GM23338 (cell line): ENCODE results near the gene AK9. TPM values are rescaled to one million over a fixed set of nuclear protein-coding genes. Genes with fewer than 3 reads are reported as not detected.

ENCODE experiments used
- ATAC-seq: fragments of 200-7000 bp; cut with Tn5 transposase; 3 replicates; pipeline ENCODE4 v1.9.1; 2020
- DNase-seq: peaks from one replicate; pipeline ENCODE4 v3.0.0-alpha.2; 2015; ENCODE audit warnings: low spot score
- H2AFZ ChIP-seq: fragments of 200-600 bp; sonication (generic); 2 replicates; pipeline ENCODE4 v1.8.0; 2016; ENCODE audit warnings: antibody characterized with exemption, mild to moderate bottlenecking, moderate library complexity
- H3F3A ChIP-seq: fragments of 200-600 bp; sonication (generic); replicated peaks from 2 replicates; pipeline ENCODE4 v1.8.0; 2017; ENCODE audit warnings: antibody characterized with exemption, mixed run types, low read depth
- H3K27ac ChIP-seq: fragments of 200-600 bp; sonication (generic); 2 replicates; pipeline ENCODE4 v1.6.1; 2016; ENCODE audit warnings: low read depth
- H3K27me3 ChIP-seq: fragments of 200-600 bp; sonication (generic); 2 replicates; pipeline ENCODE4 v1.8.0; 2016; ENCODE audit warnings: mild to moderate bottlenecking, mixed run types, moderate library complexity; ENCODE audit not compliant: insufficient read depth
- H3K36me3 ChIP-seq: fragments of 200-600 bp; sonication (generic); 2 replicates; pipeline ENCODE4 v1.8.0; 2016; ENCODE audit warnings: mild to moderate bottlenecking; ENCODE audit not compliant: insufficient read depth
- H3K4me1 ChIP-seq: fragments of 200-600 bp; sonication (generic); 2 replicates; pipeline ENCODE4 v1.8.0; 2016; ENCODE audit warnings: mild to moderate bottlenecking, moderate library complexity; ENCODE audit not compliant: insufficient read depth
- H3K4me2 ChIP-seq: fragments of 200-600 bp; sonication (generic); 2 replicates; pipeline ENCODE4 v1.7.1; 2017; ENCODE audit warnings: mixed run types
- H3K4me3 ChIP-seq: fragments of 200-600 bp; sonication (generic); 2 replicates; pipeline ENCODE4 v1.6.1; 2016; ENCODE audit warnings: mixed run types
- H3K79me2 ChIP-seq: fragments of 200-600 bp; sonication (generic); replicated peaks from 2 replicates; pipeline ENCODE4 v1.8.0; 2017; ENCODE audit warnings: mild to moderate bottlenecking; ENCODE audit not compliant: insufficient read depth
- H3K9me2 ChIP-seq: fragments of 200-600 bp; sonication (generic); 2 replicates; pipeline ENCODE4 v1.8.0; 2017; ENCODE audit not compliant: insufficient read depth
- H4K20me1 ChIP-seq: fragments of 200-600 bp; sonication (generic); replicated peaks from 2 replicates; pipeline ENCODE4 v1.8.0; 2017; ENCODE audit warnings: mild to moderate bottlenecking; ENCODE audit not compliant: insufficient read depth
- H3K27ac Mint-ChIP-seq: 2 replicates; pipeline ENCODE4 v1.8.0; 2020; ENCODE audit warnings: inconsistent platforms, mild to moderate bottlenecking, moderate library complexity, mixed read lengths
- H3K27me3 Mint-ChIP-seq: 3 replicates; pipeline ENCODE4 v1.8.0; 2022; ENCODE audit warnings: low read depth, mild to moderate bottlenecking, moderate library complexity, mixed read lengths, inconsistent platforms; ENCODE audit not compliant: insufficient read depth, poor library complexity
- H3K36me3 Mint-ChIP-seq: 3 replicates; pipeline ENCODE4 v1.8.0; 2021; ENCODE audit warnings: low read depth, mild to moderate bottlenecking, inconsistent platforms, moderate library complexity, mixed read lengths
- H3K4me1 Mint-ChIP-seq: 3 replicates; pipeline ENCODE4 v1.8.0; 2020; ENCODE audit warnings: mild to moderate bottlenecking, inconsistent platforms, mixed read lengths
- H3K4me3 Mint-ChIP-seq: 3 replicates; pipeline ENCODE4 v1.8.0; 2021; ENCODE audit warnings: moderate library complexity, mild to moderate bottlenecking, inconsistent platforms, mixed read lengths
- H3K9me3 Mint-ChIP-seq: 3 replicates; pipeline ENCODE4 v1.8.0; 2020; ENCODE audit warnings: moderate library complexity, mild to moderate bottlenecking, inconsistent platforms, mixed read lengths
- CREB1 ChIP-seq: fragments of 250-450 bp; sonication (Bioruptor Pico); IDR thresholded peaks from 2 replicates; pipeline ENCODE4 v1.5.0; 2020; ENCODE audit warnings: low read depth, mild to moderate bottlenecking, moderate library complexity
- CTCF ChIP-seq, 2 experiments: fragments of 200-600 bp in 1 of 2; sonication (generic) in 1 of 2; conservative IDR thresholded peaks; 2 replicates each; pipeline versions ENCODE4 v1.5.1 to v1.6.1; 2016 to 2017; ENCODE audit warnings: antibody characterized with exemption in 2 of 2, low read depth in 2 of 2, mild to moderate bottlenecking in 2 of 2, moderate library complexity in 1 of 2
- ETS1 ChIP-seq: IDR thresholded peaks from 2 replicates; pipeline ENCODE4 v1.6.1; 2016; ENCODE audit warnings: antibody characterized with exemption
- EZH2 ChIP-seq: fragments of 200-600 bp; sonication (generic); IDR thresholded peaks from one replicate; pipeline ENCODE4 v1.8.0; 2017; ENCODE audit warnings: antibody characterized with exemption, mild to moderate bottlenecking, low read depth; ENCODE audit not compliant: unreplicated experiment
- EZH2phosphoT487 ChIP-seq: fragments of 200-600 bp; sonication (generic); IDR thresholded peaks from one replicate; pipeline ENCODE4 v1.8.1; 2018; ENCODE audit warnings: antibody characterized with exemption; ENCODE audit not compliant: unreplicated experiment
- JUNB ChIP-seq: IDR thresholded peaks from one replicate; pipeline ENCODE4 v1.6.1; 2016; ENCODE audit warnings: antibody characterized with exemption; ENCODE audit not compliant: unreplicated experiment
- NANOG ChIP-seq: IDR thresholded peaks from 2 replicates; pipeline ENCODE4 v1.6.1; 2016; ENCODE audit warnings: antibody characterized with exemption, borderline replicate concordance
- POLR2AphosphoS5 ChIP-seq: IDR thresholded peaks from 2 replicates; pipeline ENCODE4 v1.6.1; 2016; ENCODE audit warnings: antibody characterized with exemption, low read depth
- REST ChIP-seq: IDR thresholded peaks from one replicate; pipeline ENCODE4 v1.6.1; 2018; ENCODE audit warnings: antibody characterized with exemption; ENCODE audit not compliant: unreplicated experiment
- STAT1 ChIP-seq: IDR thresholded peaks from one replicate; pipeline ENCODE4 v1.6.1; 2016; ENCODE audit warnings: antibody characterized with exemption; ENCODE audit not compliant: unreplicated experiment
- ZNF114 ChIP-seq: fragments of 250-450 bp; sonication (Bioruptor Pico); IDR thresholded peaks from 2 replicates; pipeline ENCODE4 v1.5.0; 2020; ENCODE audit warnings: mild to moderate bottlenecking, moderate library complexity
- ZNF331 ChIP-seq: fragments of 250-450 bp; sonication (Bioruptor Pico); IDR thresholded peaks from 2 replicates; pipeline ENCODE4 v1.5.0; 2020; ENCODE audit warnings: low read depth, mild to moderate bottlenecking, moderate library complexity
- ZNF462 ChIP-seq: fragments of 250-450 bp; sonication (Bioruptor Pico); IDR thresholded peaks from 2 replicates; pipeline ENCODE4 v1.5.0; 2020; ENCODE audit warnings: mild to moderate bottlenecking, moderate library complexity
- polyA plus RNA-seq: library from polyadenylated mRNA; unstranded; fragments of >200 nt; fragmentation: Nextera tagmentation; extraction: Ambion mirVana; gene quantifications from 2 replicates; pipeline ENCODE4 v1.2.1, GENCODE V29; 2016
- total RNA-seq: library from RNA; depleted of rRNA; stranded (reverse); fragments of >200 nt; shearing (Covaris generic); gene quantifications from 2 replicates; pipeline ENCODE4 v1.2.3, GENCODE V29; 2014

The AK9 gene
- total and polyA plus RNA-seq, 2 experiments from 2014 or later, result 2.0 to 6.4 TPM

GRCh38 chr6:109722011-109722410 lies 31.0 kb upstream of the AK9 start:
- Mint-ChIP-seq H3K27ac (no peak overlapping the region), H3K4me1 (peaks cover 7% of the 10 kb centered on the region), H3K36me3 (peaks cover 22% of the 10 kb centered on the region), H3K4me3 (no peak overlapping the region), H3K27me3 (no peaks in the 10 kb centered on the region), H3K9me3 (peaks cover 9% of the 10 kb centered on the region; the same call in 2 of the 3 replicates)
- DNase-seq (no peak), ATAC-seq (no peak)
- H3K36me3 ChIP-seq, result no peaks in the 10 kb centered on the region; the same call in 1 of the 2 replicates
- H3K79me2 ChIP-seq, result no peaks in the 10 kb centered on the region
- no peaks in the 10 kb centered on the region for H4K20me1 ChIP-seq
- no peak overlapping the region for H3K4me3 ChIP-seq
- TF ChIP-seq CREB1 (CRISPR knock-in tag), result no peak
- no peak for TF ChIP-seq JUNB
- no peak for TF ChIP-seq ZNF462
- no peak for TF ChIP-seq STAT1
- no peak for TF ChIP-seq CTCF (conservative IDR thresholded peaks at IDR 0.05; ENCODE audit: low read depth in 2 of 2)
- TF ChIP-seq EZH2phosphoT487, result no peak
- no peak for TF ChIP-seq ZNF114 (CRISPR knock-in tag)
- no peak for TF ChIP-seq ETS1
- TF ChIP-seq REST, result no peak
- TF ChIP-seq POLR2AphosphoS5, result no peak
- TF ChIP-seq EZH2, result no peak
- no peak for TF ChIP-seq NANOG
- TF ChIP-seq ZNF331, result no peak
- H2AFZ ChIP-seq, result no peak overlapping the region
- peaks cover 5% of the 10 kb centered on the region; the same call in 1 of the 2 replicates for H3K4me1 ChIP-seq
- no peak overlapping the region for H3K4me2 ChIP-seq
- H3K27ac ChIP-seq, result no peak overlapping the region
- no peaks in the 10 kb centered on the region for H3K27me3 ChIP-seq
- no peaks in the 10 kb centered on the region for H3F3A ChIP-seq
- H3K9me2 ChIP-seq, result no peaks in the 10 kb centered on the region
